NCI-H2029 (cell line): ENCODE data around the gene ST3GAL3.
"Not testable (repeated sequence)": the region's sequence is repeated elsewhere in the genome, so short reads cannot be mapped to it uniquely, and the experiment has no call there.

ENCODE experiments used
- DNase-seq: peaks from one replicate; lab custom pipeline; 2025; lab: John Stamatoyannopoulos, UW

ST3GAL3 gene

DNA sequence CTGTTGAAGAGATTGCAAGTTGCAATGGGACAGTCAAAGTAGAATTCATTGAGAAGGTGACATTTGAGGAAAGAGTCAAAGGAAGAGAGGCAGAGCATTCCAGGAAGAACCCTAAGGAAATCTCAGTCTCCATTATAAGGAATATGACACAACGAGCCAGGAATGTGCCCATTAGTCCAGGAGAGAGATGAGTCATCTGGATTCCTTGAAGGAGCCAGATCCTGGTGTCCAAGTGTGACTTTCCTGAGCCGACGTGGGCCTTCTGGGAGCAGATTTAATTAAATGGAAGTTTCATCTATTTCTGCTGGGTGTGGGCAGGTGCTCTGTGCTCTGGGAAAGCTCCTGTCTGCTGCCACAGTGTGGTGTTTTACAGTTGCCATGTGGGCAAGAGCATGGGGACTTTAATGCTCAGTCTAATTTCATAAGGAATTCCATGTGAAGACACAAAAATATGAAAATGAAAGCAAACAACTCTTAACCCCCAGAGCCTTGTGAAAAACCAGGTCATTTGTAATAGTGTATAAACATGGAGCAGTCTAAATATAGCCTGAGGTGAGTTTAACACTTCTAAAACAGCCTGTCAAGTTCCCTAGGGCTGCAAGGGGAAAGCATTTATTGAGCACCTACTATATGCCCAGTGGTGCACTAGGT is 114.8 kb downstream of the ST3GAL3 start:
- no peak for DNase-seq

DNA sequence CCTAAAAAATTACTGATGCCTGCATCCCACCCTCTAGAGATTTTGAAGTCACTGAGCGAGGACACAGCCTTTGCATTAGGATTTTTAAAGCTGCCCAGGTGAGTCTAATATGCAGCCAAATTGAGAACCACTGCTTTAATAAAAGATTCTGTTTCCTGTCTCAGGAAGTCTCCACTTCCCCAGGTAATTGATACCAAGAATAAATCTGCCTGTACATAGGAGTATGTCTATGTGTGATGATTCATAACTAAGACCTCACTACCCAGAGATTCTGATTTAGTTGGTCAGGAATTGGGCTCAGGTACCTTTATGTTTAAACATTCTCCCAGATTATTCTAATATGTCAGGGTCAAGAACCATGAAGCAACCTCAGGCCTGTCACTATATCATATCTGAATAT is 117.5 kb downstream of the ST3GAL3 start:
- DNase-seq, result no peak

DNA sequence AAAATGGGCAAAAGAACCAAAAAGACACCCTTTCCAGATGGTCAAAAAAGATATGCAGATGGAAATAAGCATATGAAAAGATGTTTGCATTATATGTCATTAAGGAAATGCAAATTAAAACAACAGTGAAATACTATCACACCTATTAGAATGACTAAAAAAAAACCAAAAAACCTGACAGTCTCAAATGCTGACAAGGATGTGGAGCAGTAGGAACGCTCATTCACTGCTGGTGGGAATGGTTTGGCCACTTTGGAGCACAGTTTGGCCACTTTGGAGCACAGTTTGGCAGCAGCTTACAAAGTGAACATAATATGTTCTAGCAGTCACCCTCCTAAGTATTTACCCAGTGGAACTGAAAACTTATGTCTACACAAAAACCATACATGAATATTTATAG is 121.2 kb downstream of the ST3GAL3 start:
- DNase-seq, result no peak

DNA sequence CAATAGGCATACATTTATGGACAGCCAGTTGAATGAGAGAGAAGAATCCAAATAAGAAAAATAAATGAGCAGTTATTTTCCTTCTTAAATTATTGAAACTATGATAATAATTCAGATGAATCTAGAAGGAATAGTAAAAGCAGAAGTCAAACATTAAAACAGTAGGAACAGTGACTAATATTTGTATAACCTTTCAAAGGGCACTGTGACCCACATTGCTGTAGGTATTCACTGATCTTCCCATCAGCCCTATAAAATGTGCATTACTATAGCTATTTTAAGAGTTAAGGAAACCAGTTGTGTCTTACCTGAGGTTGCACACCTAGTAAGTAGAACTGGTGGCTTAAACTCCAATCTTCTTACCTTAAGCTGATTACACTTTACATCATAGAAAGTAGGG is 123.5 kb downstream of the ST3GAL3 start:
- no peak for DNase-seq

DNA sequence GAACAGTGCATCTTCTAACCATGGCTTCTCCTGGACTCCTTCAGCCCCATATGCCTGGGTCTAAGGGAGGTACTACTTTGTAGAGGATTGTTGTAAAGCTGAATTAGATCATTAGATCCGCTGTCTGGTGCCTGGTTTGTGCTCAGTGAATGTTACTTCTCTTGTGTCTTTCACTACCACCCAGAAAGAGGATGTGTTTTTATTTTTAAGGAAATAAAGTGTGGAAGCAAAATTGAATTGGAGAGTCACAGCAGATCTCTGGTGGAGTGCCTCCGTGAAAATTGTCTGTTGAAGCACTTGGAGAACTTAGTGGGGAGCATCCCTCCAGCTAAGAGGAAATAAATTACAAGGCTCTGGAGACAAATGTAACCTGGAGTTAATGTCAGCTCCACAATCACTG is 124.5 kb downstream of the ST3GAL3 start:
- DNase-seq, result no peak

DNA sequence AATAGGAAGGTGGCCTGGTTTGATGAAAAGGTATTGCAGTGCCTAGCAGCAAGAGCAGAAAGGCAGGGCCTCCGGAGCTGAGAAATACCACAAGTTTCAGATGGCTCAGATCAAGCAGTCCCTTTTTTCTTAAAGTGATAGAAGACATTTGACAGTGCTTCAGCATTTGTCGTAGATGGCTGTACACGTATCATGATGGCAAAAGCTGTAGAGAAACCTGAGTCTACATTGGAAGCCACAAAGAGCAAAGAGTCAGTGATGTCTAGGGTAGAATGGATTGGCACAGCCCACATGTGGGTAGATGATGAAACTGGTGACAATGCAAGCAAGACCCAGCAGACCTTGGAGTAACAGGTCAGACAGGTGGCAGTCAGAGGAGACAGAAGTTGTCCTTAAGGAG is 124.9 kb downstream of the ST3GAL3 start:
- no peak for DNase-seq

DNA sequence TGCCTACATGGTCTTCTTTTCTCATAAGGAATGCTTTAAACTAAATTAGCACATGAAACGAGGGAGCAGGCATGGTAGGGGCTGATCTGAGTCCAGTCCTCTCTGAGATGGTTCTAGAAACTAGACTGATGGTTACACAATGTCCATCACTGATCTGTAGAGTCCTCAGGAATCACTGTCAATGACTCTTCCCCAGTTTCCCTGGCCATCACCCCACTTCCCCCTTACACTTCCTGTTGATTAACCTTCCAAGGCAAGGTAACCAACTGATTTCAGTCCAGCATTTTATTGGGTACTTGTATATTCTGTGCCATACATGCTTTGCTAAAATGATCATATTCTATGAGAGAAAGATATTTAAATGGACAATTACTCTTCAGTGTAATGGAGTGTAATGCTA is 125.7 kb downstream of the ST3GAL3 start:
- DNase-seq, result no peak

DNA sequence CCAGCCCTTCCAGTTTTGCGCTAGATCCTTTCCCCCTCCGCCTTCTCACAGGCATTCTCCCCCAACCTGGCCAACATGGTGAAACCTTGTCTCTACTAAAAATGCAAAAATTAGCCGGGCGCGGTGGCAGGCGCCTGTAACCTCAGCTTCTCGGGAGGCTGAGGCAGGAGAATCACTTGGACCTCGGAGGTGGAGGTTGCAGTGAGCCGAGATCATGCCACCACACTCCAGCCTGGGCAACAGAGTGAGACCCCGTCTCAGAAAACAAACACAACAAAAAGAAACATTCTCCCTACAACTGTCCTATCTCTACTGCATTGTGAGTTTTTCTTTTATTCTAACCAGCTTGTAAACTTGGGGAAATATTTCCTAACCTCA is 126.6 kb downstream of the ST3GAL3 start:
- not testable (repeated sequence) for DNase-seq

DNA sequence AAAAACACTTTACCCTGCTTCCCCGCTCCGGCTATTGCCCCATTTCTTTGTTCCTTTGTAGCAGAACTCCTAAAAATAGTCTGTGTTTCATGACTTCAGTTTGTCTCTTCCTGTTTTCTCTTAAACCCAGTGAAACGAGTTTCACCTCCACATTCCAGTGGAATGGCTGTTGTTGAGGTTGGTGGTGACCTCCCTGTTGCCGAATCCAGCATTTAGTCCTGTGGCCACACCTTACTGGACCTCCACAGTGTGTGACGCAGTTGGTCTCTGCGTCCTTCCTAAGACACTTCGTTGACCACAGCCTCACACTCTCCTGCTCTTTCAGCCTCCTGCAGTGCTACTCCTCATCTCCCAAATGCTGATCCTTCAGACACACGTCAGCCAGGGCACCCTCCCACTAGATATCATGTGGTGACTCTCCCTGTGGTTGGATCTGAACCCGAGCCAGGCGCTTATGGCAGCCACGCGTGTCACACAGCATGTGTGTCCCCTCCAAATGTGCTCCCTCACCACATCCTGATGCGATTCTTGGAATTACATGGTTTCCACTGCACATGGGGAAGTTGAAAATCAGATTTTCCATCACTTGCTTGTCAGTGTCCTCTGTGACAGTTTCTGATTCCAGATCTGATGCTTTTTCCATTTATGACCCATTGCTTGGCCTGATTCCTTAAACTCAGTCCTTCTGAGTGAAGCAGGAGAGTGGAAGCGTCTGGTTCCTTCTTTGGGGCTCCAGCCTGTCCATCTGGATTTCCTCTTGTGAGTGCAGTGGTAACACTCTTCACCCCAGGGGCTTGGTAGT is 127.1 kb downstream of the ST3GAL3 start:
- no peak for DNase-seq

DNA sequence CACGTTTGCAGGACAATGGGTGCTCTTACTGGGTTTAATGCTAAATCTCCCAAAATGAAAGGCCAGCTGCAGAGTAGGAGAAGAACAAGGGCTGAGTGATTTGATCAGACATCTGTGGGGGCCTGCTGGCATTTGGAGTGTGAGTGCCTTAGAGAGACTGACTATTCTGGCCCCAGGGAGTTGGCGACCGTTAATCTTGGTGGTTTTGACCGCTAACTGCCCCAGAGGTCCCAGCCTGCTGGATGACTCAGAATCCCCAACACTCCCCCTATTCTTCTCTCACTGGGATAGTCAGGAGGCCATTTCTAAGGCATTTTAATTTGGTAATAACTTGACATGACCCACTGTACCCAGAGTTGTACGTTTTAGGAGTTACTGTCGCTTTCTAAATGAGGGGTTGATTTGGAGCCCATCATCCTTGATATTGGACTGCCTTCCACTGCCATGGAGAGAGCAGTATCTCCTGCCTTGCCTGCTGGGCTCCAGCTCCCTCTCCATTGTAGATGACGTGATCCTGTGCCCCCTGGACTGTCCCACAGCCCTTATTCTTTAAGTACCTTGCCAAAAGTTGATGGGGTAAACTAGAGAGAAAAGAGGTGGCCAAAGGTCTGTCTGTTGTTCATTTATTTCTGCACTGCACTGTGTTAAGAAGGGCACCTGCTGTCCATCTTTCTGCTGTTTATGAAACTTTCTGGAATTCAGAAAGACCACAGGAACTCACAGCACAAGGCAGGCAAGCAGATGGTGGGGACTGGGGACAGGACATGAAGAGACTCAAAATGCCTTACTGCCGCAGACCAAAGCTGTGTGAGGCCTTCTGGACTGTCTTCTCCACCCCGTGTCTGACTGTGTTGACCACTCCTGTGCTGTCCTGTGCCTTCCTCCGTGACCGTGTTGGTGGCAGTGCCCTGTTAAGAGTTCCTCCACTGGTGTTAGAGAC is 128.0 kb downstream of the ST3GAL3 start:
- no peak for DNase-seq

DNA sequence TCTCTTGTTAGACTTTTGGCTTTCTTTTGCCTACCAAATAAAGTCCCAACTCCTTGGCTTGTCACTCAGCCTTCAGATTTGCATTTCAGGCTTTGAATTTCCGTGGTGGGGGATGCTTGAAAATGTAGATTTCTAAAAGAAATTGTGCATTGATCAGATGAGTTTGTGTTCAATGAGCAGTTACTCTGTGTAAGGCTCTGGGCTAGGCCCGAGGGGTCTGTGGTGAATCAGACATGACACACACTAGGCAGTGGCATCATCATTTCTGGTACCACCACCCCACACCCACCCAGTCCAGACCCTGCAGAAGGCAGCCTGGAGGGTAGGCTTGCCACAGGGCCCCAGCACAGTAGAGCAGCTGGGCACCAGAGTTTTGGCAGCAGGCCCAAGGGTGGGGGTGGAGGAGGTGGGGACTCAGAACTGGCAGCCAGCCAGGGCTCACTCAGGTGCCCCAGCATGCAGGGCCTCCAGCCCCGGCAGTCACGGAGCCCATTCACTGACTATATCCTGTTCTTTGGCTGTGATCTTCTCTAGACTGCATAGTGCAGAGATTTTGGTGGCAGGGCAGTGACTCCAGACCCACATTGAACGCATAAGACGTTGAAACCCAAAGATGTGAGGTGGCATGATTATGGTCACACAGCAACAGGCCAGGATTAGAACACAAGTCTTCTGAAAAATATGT is 129.1 kb downstream of the ST3GAL3 start:
- DNase-seq, result peak; percentile 98

DNA sequence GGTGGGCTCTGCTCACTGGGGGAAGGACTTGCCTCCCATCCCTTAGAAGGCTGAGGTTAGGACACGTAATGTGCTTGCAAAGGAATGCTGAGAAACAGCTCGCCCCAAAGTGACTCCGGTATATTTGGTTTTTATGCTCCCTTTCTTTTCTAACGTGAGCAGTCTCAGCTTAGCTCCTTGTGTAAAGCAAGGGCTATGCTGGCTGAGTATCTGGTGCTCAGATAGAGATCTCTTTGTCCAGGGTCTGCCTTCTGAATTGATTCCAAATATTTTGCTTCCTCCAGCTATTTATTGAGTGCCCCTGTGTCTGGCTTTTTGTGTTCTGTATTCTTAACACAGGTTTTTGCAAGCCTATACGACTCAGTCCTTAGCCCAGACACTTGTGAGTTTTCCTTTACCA is 131.7 kb downstream of the ST3GAL3 start:
- DNase-seq, result no peak

DNA sequence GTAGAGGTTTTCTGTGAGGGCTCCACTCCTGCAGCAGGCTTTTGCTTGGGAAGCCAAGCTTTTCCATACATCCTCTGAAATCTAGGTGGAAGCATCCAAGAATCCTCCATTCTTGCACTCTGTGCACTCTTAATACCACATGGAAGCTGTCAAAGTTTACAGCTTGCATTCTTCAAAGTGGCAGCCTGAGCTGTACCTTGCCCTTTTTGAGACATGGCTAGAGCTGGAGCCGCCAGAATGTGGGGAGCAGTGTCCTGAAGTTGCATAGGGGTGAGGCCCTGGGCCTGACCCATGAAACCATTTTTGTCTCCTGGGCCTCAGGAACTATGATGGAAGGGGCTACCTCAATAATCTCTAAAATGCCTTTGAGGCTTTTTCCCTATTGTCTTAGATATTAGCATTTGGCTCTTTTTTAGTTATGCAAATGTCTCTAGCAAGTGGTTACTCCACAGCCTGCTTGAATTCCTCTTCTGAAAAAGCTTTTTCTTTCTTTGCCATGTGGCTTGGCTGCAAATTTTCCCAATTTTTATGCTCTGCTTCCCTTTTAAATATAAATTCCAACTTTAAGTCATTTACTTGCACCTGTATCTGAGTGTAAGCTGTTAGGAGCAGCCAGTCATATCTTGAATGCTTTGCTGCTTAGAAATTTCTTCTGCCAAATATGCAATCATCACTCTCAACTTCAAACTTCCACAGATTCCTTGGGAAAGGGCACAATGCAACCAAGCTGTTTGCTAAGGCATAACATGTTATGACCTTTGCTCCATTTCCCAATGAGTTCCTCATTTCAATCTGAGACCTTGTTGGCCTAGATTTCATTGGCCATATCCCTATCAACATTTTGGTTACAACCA is 134.2 kb downstream of the ST3GAL3 start:
- DNase-seq, result no peak

DNA sequence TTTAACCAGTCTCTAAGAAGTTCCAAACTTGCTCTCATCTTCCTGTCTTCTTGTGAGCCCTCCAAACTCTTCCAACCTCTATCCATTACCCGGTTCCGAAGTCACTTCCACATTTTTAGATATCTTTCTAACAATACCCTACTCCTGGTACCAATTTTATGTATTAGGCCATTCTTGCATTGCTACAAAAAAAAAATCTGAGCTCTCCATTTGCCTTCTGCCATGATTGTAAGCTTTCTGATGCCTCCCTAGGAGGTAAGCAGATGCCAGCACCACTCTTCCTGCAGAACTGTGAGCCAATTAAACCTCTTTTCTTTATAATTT is 134.8 kb downstream of the ST3GAL3 start:
- no peak for DNase-seq

DNA sequence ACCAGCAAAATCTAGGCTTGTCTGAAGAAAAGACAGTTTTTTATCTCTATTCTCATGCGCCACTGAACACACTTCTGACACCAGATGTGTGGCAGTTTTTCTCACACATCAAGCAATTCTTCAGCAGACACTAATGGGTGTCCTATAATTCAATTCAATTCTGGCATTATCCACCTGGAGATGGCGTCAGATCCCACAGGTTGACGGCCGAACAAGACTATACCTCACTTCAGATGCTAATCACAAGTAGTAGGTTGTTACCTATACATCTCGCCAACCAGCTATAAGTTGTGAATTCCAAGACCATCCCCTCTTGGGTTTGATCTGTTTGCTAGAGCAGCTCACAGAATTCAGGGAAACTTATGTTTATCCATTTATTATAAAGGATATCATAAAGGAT is 136.3 kb downstream of the ST3GAL3 start:
- no peak for DNase-seq

DNA sequence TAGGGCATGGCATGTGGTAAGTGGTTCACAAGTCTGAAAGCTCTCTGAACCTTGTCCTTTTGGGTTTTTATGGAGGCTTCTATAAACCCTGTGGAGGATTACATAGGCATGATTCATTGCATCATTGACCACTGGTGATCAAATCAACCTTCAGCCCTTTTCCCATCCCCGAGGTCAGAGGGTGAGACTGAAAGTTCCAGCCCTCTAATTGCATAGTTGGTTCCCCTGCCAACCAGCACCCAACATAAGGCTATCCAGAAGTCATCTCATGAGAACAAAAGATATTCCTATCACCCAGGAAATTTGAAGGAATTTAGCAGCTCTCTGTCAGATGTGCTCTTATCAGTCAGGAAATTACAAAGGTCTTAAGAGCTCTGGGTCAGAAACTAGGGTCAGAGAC is 136.8 kb downstream of the ST3GAL3 start:
- no peak for DNase-seq

DNA sequence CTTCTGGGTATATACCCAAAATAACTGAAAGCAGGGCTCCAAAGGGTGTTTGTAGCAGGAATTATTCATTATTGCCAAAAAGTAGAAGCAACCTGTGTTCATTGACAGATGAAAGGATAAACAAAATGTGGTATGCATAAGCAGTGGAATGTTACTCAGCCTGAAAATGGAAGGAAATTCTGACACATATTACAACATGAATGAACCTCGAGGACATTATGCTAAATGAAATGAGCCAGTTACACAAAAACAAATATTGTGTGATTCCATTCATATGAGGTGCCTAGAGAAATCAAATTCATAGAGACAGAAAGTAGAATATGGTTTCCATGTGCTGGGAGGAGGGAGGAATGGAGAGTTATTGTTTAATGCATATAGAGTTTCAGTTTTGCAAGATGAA is 140.0 kb downstream of the ST3GAL3 start:
- DNase-seq, result no peak

DNA sequence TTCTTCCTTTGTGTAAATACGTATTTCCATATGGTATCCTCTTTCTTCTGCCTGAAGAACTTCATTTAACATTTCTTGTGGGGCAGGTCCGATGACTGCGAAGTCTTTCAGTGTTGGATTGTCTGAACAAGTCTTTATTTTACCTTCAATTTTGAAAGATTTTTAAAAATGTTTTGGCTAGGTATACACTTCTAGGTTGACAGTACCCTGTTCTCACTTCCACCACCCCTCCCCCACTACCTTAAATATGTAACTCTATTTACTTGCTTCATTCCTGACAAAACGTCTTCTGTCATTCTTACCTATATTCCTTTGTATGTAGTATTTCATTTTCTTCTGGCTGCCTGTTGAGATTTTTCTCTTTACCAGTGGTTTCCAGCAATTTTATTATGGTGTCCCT is 140.5 kb downstream of the ST3GAL3 start:
- DNase-seq, result no peak

DNA sequence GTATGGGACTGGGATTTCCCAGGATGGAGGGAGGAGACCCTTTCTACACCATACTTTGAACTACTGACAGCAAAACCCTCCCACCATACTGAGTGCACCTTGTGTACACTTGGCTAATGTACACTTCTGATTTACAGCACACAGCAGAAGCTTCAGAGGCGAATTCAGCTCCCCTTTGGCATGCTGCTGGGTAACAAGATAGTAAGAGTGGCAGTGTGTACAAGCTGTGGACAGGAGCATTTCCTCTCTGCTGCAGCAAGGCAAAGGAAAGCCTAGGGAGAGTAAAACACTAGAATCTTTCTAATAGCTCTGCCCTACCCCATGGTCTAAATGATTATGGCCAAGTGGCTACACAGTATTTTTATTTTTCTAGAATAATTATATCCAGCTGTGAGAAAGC is 142.3 kb downstream of the ST3GAL3 start:
- DNase-seq, result no peak

DNA sequence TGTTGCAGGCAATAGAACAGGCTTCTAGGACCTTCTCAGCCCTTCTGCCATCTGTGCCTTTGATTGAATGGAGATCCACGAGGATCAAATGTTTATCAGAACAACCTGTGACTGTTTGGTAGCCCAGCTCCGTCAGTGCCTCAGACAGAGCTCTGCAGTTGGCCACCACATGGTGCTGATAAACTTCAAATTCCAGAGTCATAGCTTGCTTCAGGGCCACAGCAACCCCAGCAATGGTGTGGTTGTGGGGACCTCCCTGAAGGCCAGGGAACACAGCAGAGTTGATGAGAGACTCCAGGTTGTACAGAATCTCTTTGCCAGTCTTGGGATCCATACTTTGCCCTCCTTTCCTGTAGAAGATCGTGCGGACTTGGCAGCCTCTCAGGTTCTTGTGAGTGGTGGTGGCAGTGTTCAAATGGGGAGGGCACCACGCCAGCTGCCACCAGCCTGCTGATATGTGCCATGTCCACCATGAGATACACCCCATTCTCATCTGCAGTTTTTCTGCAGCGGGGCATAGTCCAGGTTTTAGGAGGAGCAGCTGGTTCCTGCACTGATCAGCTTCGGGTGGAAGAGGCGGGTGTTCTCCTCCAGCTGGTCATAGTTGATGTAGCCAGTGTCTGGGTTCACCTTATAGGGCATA is 143.4 kb downstream of the ST3GAL3 start:
- no peak for DNase-seq
